A549 (cell line): ENCODE measurements around the gene RNF217.

Experiments used
- BCL3 ChIP-seq: fragments of >200 bp; sonication (Bioruptor Twin); formaldehyde crosslinking; IDR thresholded peaks from 3 replicates; pipeline ENCODE4 v1.6.1; 2016
- CEBPB ChIP-seq, 2 experiments: fragments of >200 bp in 1 of 2; sonication (Bioruptor Twin) in 1 of 2; formaldehyde crosslinking in 1 of 2; IDR thresholded peaks; 2 replicates each; pipeline ENCODE4 v1.6.1; 2012 to 2016
- CTCF ChIP-seq: fragments of >200 bp; sonication (Bioruptor Twin); formaldehyde crosslinking; IDR thresholded peaks from 3 replicates; pipeline ENCODE4 v1.5.1; 2016

- TF ChIP-seq CEBPB (IDR thresholded peaks at IDR 0.05) = no peak
- no peak for TF ChIP-seq BCL3
- peak; percentile 65 for TF ChIP-seq CTCF
These were observed 152.1 kb downstream of the RNF217 start for GRCh38 chr6:125114248-125114858.
